ENCODE measurements around the gene ASPRV1.

ASPRV1 gene

GRCh38 chr2:69969126-69969983 lies 7.9 kb upstream of the ASPRV1 start:
- Histone ChIP-seq H3K9me3 (ENCODE audit: insufficient read depth, low read depth, low read length) (no peaks in the 10 kb centered on the region), H3K36me3 (ENCODE audit: insufficient read depth, low read depth, low read length) (no peaks in the 10 kb centered on the region), H3K9ac (ENCODE audit: low read depth, low read length) (no peak overlapping the region), H3K4me1 (ENCODE audit: insufficient read depth, low read length) (peaks cover 1% of the 10 kb centered on the region; the same call in 1 of the 2 replicates), H3K27ac (ENCODE audit: low read length) (no peak overlapping the region), H3K4me3 (ENCODE audit: low read length) (no peak overlapping the region), H3K27me3 (ENCODE audit: insufficient read depth, low read length) (no peaks in the 10 kb centered on the region)

- no peak overlapping the region for H3K27ac ChIP-seq (ENCODE audit: low read length)
- no peak overlapping the region for H3K9ac ChIP-seq (ENCODE audit: low read depth, low read length)
- H3K27me3 ChIP-seq (ENCODE audit: insufficient read depth, low read length): no peaks in the 10 kb centered on the region
- no peaks in the 10 kb centered on the region for H3K9me3 ChIP-seq (ENCODE audit: insufficient read depth, low read depth, low read length)
- peaks cover 7% of the 10 kb centered on the region; the same call in 1 of the 2 replicates for H3K4me1 ChIP-seq (ENCODE audit: insufficient read depth, low read length)
- H3K36me3 ChIP-seq (ENCODE audit: insufficient read depth, low read depth, low read length): no peaks in the 10 kb centered on the region
- H3K4me3 ChIP-seq (ENCODE audit: low read length): no peak overlapping the region
Observed at GRCh38 chr2:69968609-69969008, 7.2 kb upstream of the ASPRV1 start.

- H3K27ac ChIP-seq (ENCODE audit: low read length): no peak overlapping the region
Observed at GRCh38 chr2:69966496-69966895, 5.1 kb upstream of the ASPRV1 start.

GRCh38 chr2:69965756-69966445 lies 4.5 kb upstream of the ASPRV1 start:
- Histone ChIP-seq H3K9ac (ENCODE audit: low read depth, low read length) (no peak overlapping the region), H3K4me3 (ENCODE audit: low read length) (no peak overlapping the region), H3K27ac (ENCODE audit: low read length) (no peak overlapping the region), H3K4me1 (ENCODE audit: insufficient read depth, low read length) (peaks cover 7% of the 10 kb centered on the region; the same call in 1 of the 2 replicates), H3K36me3 (ENCODE audit: insufficient read depth, low read depth, low read length) (no peaks in the 10 kb centered on the region), H3K9me3 (ENCODE audit: insufficient read depth, low read depth, low read length) (no peaks in the 10 kb centered on the region), H3K27me3 (ENCODE audit: insufficient read depth, low read length) (no peaks in the 10 kb centered on the region)

More at GRCh38 chr2:69966496-69966895, 5.1 kb upstream of the ASPRV1 start:
- Histone ChIP-seq H3K4me3 (ENCODE audit: low read length) (no peak overlapping the region), H3K36me3 (ENCODE audit: insufficient read depth, low read depth, low read length) (no peaks in the 10 kb centered on the region), H3K9ac (ENCODE audit: low read depth, low read length) (no peak overlapping the region), H3K4me1 (ENCODE audit: insufficient read depth, low read length) (peaks cover 7% of the 10 kb centered on the region; the same call in 1 of the 2 replicates), H3K9me3 (ENCODE audit: insufficient read depth, low read depth, low read length) (no peaks in the 10 kb centered on the region), H3K27me3 (ENCODE audit: insufficient read depth, low read length) (no peaks in the 10 kb centered on the region)

- no peak overlapping the region for H3K4me3 ChIP-seq (ENCODE audit: low read length)
- H3K36me3 ChIP-seq (ENCODE audit: insufficient read depth, low read depth, low read length): no peaks in the 10 kb centered on the region
Observed at GRCh38 chr2:69964353-69964841, 3.0 kb upstream of the ASPRV1 start.

GRCh38 chr2:69962986-69963730 lies 1.7 kb upstream of the ASPRV1 start:
- no peaks in the 10 kb centered on the region; the same call in 1 of the 2 replicates for H3K27me3 ChIP-seq (ENCODE audit: insufficient read depth, low read length)
- H3K4me3 ChIP-seq (ENCODE audit: low read length): no peak overlapping the region
- H3K9ac ChIP-seq (ENCODE audit: low read depth, low read length): no peak overlapping the region
- H3K4me1 ChIP-seq (ENCODE audit: insufficient read depth, low read length): peaks cover 7% of the 10 kb centered on the region; the same call in 1 of the 2 replicates
- no peaks in the 10 kb centered on the region for H3K9me3 ChIP-seq (ENCODE audit: insufficient read depth, low read depth, low read length)
- H3K27ac ChIP-seq (ENCODE audit: low read length): no peak overlapping the region
- no peaks in the 10 kb centered on the region for H3K36me3 ChIP-seq (ENCODE audit: insufficient read depth, low read depth, low read length)

More at GRCh38 chr2:69964353-69964841, 3.0 kb upstream of the ASPRV1 start:
- no peak overlapping the region for H3K27ac ChIP-seq (ENCODE audit: low read length)
- H3K9me3 ChIP-seq (ENCODE audit: insufficient read depth, low read depth, low read length): no peaks in the 10 kb centered on the region
- no peak overlapping the region for H3K9ac ChIP-seq (ENCODE audit: low read depth, low read length)
- H3K27me3 ChIP-seq (ENCODE audit: insufficient read depth, low read length): no peaks in the 10 kb centered on the region
- H3K4me1 ChIP-seq (ENCODE audit: insufficient read depth, low read length): peaks cover 7% of the 10 kb centered on the region; the same call in 1 of the 2 replicates

GRCh38 chr2:69960821-69961220 lies 610 bp downstream of the ASPRV1 start:
- Histone ChIP-seq H3K27ac (ENCODE audit: low read length) (no peak overlapping the region), H3K4me3 (ENCODE audit: low read length) (no peak overlapping the region), H3K27me3 (ENCODE audit: insufficient read depth, low read length) (no peaks in the 10 kb centered on the region; the same call in 1 of the 2 replicates), H3K9me3 (ENCODE audit: insufficient read depth, low read depth, low read length) (no peaks in the 10 kb centered on the region), H3K4me1 (ENCODE audit: insufficient read depth, low read length) (peaks cover 7% of the 10 kb centered on the region; the same call in 1 of the 2 replicates), H3K9ac (ENCODE audit: low read depth, low read length) (no peak overlapping the region), H3K36me3 (ENCODE audit: insufficient read depth, low read depth, low read length) (no peaks in the 10 kb centered on the region)

- peaks cover 7% of the 10 kb centered on the region; the same call in 1 of the 2 replicates for H3K4me1 ChIP-seq (ENCODE audit: insufficient read depth, low read length)
- H3K9me3 ChIP-seq (ENCODE audit: insufficient read depth, low read depth, low read length): no peaks in the 10 kb centered on the region
- no peaks in the 10 kb centered on the region; the same call in 1 of the 2 replicates for H3K27me3 ChIP-seq (ENCODE audit: insufficient read depth, low read length)
- H3K9ac ChIP-seq (ENCODE audit: low read depth, low read length): no peak overlapping the region
- no peak overlapping the region for H3K27ac ChIP-seq (ENCODE audit: low read length)
- H3K36me3 ChIP-seq (ENCODE audit: insufficient read depth, low read depth, low read length): no peaks in the 10 kb centered on the region
- H3K4me3 ChIP-seq (ENCODE audit: low read length): no peak overlapping the region
Observed at GRCh38 chr2:69959425-69959824, 2.0 kb downstream of the ASPRV1 start.

GRCh38 chr2:69958480-69958879 lies 3.0 kb downstream of the ASPRV1 start:
- Histone ChIP-seq H3K9me3 (ENCODE audit: insufficient read depth, low read depth, low read length) (no peaks in the 10 kb centered on the region), H3K27me3 (ENCODE audit: insufficient read depth, low read length) (no peaks in the 10 kb centered on the region; the same call in 1 of the 2 replicates), H3K4me1 (ENCODE audit: insufficient read depth, low read length) (no peaks in the 10 kb centered on the region)

GRCh38 chr2:69957965-69958364 lies 3.5 kb downstream of the ASPRV1 start:
- Histone ChIP-seq H3K9me3 (ENCODE audit: insufficient read depth, low read depth, low read length) (no peaks in the 10 kb centered on the region), H3K9ac (ENCODE audit: low read depth, low read length) (no peak overlapping the region), H3K27ac (ENCODE audit: low read length) (no peak overlapping the region), H3K4me1 (ENCODE audit: insufficient read depth, low read length) (no peaks in the 10 kb centered on the region), H3K36me3 (ENCODE audit: insufficient read depth, low read depth, low read length) (no peaks in the 10 kb centered on the region), H3K4me3 (ENCODE audit: low read length) (no peak overlapping the region), H3K27me3 (ENCODE audit: insufficient read depth, low read length) (no peaks in the 10 kb centered on the region; the same call in 1 of the 2 replicates)

More at GRCh38 chr2:69958480-69958879, 3.0 kb downstream of the ASPRV1 start:
- Histone ChIP-seq H3K9ac (ENCODE audit: low read depth, low read length) (no peak overlapping the region), H3K4me3 (ENCODE audit: low read length) (no peak overlapping the region), H3K27ac (ENCODE audit: low read length) (no peak overlapping the region), H3K36me3 (ENCODE audit: insufficient read depth, low read depth, low read length) (no peaks in the 10 kb centered on the region)

GRCh38 chr2:69956475-69956979 lies 4.9 kb downstream of the ASPRV1 start:
- Histone ChIP-seq H3K9me3 (ENCODE audit: insufficient read depth, low read depth, low read length) (no peaks in the 10 kb centered on the region), H3K4me3 (ENCODE audit: low read length) (no peak overlapping the region), H3K36me3 (ENCODE audit: insufficient read depth, low read depth, low read length) (no peaks in the 10 kb centered on the region), H3K27ac (ENCODE audit: low read length) (no peak overlapping the region), H3K27me3 (ENCODE audit: insufficient read depth, low read length) (no peaks in the 10 kb centered on the region; the same call in 1 of the 2 replicates), H3K4me1 (ENCODE audit: insufficient read depth, low read length) (no peaks in the 10 kb centered on the region), H3K9ac (ENCODE audit: low read depth, low read length) (no peak overlapping the region)
